Mesendoderm (in vitro differentiated cells): ENCODE results near the gene CFB.

Experiments used
- DNase-seq: peaks from one replicate; pipeline ENCODE4 v3.0.0; 2013
- H2AK5ac ChIP-seq: 2 replicates; pipeline ENCODE4 v1.6.1; 2013; ENCODE audit warnings: low read length, inconsistent platforms
- H2BK120ac ChIP-seq: 2 replicates; pipeline ENCODE4 v1.6.1; 2013; ENCODE audit warnings: low read depth, mild to moderate bottlenecking, low read length, moderate library complexity, mixed read lengths
- H2BK15ac ChIP-seq: replicated peaks from 2 replicates; pipeline ENCODE4 v1.6.1; 2013; ENCODE audit warnings: low read depth, mild to moderate bottlenecking, moderate library complexity
- H2BK5ac ChIP-seq: 2 replicates; pipeline ENCODE4 v1.6.1; 2013; ENCODE audit warnings: low read length, inconsistent platforms
- H3K18ac ChIP-seq: 2 replicates; pipeline ENCODE4 v1.6.1; 2013; ENCODE audit warnings: mild to moderate bottlenecking, low read length, mixed read lengths
- H3K23ac ChIP-seq: one replicate; pipeline ENCODE4 v1.6.1; 2013; ENCODE audit warnings: low read length
- H3K27ac ChIP-seq: 2 replicates; pipeline ENCODE4 v1.5.1; 2013; ENCODE audit warnings: low read depth, mild to moderate bottlenecking, inconsistent platforms, low read length, moderate library complexity
- H3K27me3 ChIP-seq: 2 replicates; pipeline ENCODE4 v1.6.1; 2013; ENCODE audit warnings: low read length, control low read depth, mild to moderate bottlenecking, inconsistent platforms; ENCODE audit not compliant: insufficient read depth, poor library complexity
- H3K36me3 ChIP-seq: 2 replicates; pipeline ENCODE4 v1.6.1; 2013; ENCODE audit warnings: low read length, inconsistent platforms; ENCODE audit not compliant: control insufficient read depth, insufficient read depth
- H3K4ac ChIP-seq: one replicate; pipeline ENCODE4 v1.6.1; 2013; ENCODE audit warnings: low read depth, mild to moderate bottlenecking, low read length, moderate library complexity
- H3K4me1 ChIP-seq: 2 replicates; pipeline ENCODE4 v1.6.1; 2013; ENCODE audit warnings: low read depth, low read length, inconsistent platforms; ENCODE audit not compliant: control insufficient read depth
- H3K4me2 ChIP-seq: 2 replicates; pipeline ENCODE4 v1.6.1; 2013; ENCODE audit warnings: low read length
- H3K4me3 ChIP-seq: 2 replicates; pipeline ENCODE4 v1.5.1; 2013; ENCODE audit warnings: mild to moderate bottlenecking, low read length
- H3K56ac ChIP-seq: one replicate; pipeline ENCODE4 v1.6.1; 2013; ENCODE audit warnings: low read length
- H3K79me1 ChIP-seq: 2 replicates; pipeline ENCODE4 v1.6.1; 2013; ENCODE audit warnings: low read length, inconsistent platforms
- H3K79me2 ChIP-seq: 2 replicates; pipeline ENCODE4 v1.6.1; 2013; ENCODE audit warnings: mild to moderate bottlenecking, low read length; ENCODE audit not compliant: control insufficient read depth, insufficient read depth
- H3K9ac ChIP-seq: 2 replicates; pipeline ENCODE4 v1.6.1; 2013; ENCODE audit warnings: low read length, inconsistent platforms
- H4K5ac ChIP-seq: one replicate; pipeline ENCODE4 v1.6.1; 2013; ENCODE audit warnings: low read length
- H4K8ac ChIP-seq: one replicate; pipeline ENCODE4 v1.6.1; 2013; ENCODE audit warnings: low read depth, mild to moderate bottlenecking, control low read depth, low read length, moderate library complexity
- WGBS: extraction: QIAGEN DNeasy Blood & Tissue Kit; methylation state at CpG from one replicate; pipeline ENCODE4 v1.1.7; 2013; ENCODE audit warnings: low lambda C conversion rate, missing lambda C conversion rate; ENCODE audit not compliant: insufficient coverage; ENCODE audit errors: extremely low coverage; 5-methylcytosine and 5-hydroxymethylcytosine counted together

CFB gene

DNA sequence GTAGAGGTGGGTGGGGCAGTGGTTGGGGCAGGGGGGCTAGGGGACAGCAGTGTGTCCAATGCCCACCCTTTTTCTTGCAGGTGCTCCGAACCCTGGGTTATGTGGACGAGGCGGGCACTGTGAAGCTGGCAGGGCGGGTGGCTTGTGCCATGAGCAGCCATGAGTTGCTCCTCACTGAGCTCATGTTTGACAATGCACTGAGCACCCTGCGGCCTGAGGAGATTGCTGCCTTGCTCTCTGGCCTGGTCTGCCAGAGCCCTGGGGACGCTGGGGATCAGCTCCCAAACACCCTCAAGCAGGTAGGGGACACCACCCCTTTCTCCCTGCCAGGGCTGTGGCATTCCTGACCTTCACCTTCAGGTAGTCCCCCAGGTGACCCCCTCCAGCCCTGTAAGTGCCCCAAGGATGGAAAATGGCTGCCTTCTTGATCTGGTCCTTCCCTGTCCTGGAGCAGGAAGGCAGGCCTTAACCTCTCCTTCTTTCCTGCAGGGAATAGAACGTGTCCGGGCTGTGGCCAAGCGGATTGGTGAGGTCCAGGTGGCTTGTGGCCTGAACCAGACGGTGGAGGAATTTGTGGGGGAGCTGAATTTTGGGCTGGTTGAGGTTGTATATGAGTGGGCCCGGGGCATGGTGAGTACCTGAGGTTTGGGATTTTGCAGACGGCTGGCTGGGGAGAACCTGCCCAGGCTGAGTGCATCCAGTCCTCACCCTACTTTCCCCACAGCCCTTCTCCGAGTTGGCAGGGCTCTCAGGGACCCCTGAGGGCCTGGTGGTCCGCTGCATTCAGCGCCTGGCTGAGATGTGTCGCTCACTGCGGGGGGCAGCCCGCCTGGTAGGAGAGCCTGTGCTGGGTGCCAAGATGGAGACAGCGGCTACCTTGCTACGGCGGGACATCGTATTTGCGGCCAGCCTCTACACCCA, 23.2 kb downstream of the CFB start:
- Histone ChIP-seq H3K9ac (no peak overlapping the region), H3K79me1 (peaks cover 5% of the 10 kb centered on the region), H2AK5ac (no peak overlapping the region), H2BK15ac (no peak overlapping the region), H4K5ac (no peak overlapping the region), H3K27me3 (no peaks in the 10 kb centered on the region), H3K4me3 (no peak overlapping the region), H3K4ac (no peak overlapping the region), H3K18ac (no peak overlapping the region), H3K36me3 (peaks cover 9% of the 10 kb centered on the region), H3K56ac (no peak overlapping the region), H2BK5ac (no peak overlapping the region), H4K8ac (no peak overlapping the region), H3K79me2 (peaks cover 3% of the 10 kb centered on the region), H3K4me2 (no peak overlapping the region), H3K23ac (no peak overlapping the region), H3K27ac (no peak overlapping the region), H3K4me1 (peaks cover 3% of the 10 kb centered on the region), H2BK120ac (no peak overlapping the region)
- DNase-seq = no peak
- no CpG with 5 or more reads among the region's 23 CpGs for WGBS

DNA sequence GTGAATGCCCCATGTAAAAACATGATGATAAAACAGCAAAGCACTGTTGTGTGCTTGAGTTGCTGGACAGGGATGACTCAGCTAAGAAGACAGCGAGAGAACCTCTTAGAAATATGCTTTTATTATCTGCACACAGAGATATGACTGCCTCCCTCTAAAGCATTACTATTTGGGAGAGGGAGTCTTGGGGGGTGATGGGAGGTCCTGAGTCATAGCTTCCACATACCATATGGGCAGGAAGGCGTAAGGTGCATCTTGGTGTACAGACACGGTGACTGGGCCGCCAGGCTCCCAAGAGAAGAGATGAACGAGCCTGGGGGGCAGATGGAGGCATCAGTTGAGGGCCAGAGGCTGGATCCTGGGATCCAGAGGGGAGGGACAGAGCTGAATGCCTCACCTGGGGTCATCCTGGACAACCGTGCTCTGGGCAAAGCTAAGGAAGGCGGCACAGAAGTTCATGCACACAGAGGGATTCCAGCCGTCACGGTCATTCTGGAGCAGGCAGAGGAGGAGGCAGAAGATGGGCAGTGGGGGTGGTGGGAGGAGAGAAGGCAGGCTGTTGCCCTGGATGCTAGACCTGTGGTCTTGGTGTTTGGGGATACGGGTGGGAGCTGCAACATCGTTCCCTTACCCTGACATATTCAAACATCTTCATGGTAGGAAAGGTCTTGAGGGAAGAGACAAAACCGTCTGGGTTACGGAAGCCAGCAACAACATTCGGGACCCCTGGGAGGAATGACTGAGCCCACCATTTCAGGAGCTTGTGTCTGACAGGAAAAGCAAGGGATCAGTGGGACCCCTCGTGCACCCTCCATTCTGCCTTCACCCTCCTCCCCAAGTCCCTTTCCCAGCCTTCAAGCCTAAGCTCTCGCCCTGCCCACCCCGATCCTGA, 24.1 kb downstream of the CFB start:
- no peak overlapping the region for H4K5ac ChIP-seq
- H3K36me3 ChIP-seq = peaks cover 9% of the 10 kb centered on the region
- H3K79me2 ChIP-seq = peaks cover 3% of the 10 kb centered on the region
- no peak overlapping the region for H2BK120ac ChIP-seq
- no peak overlapping the region for H3K27ac ChIP-seq
- WGBS = no CpG with 5 or more reads among the region's 17 CpGs
- no peak overlapping the region for H3K18ac ChIP-seq
- no peak overlapping the region for H2BK5ac ChIP-seq
- no peaks in the 10 kb centered on the region for H3K27me3 ChIP-seq
- no peak overlapping the region for H4K8ac ChIP-seq
- no peak overlapping the region for H3K23ac ChIP-seq
- peaks cover 5% of the 10 kb centered on the region for H3K79me1 ChIP-seq
- H2BK15ac ChIP-seq = no peak overlapping the region
- no peak overlapping the region for H3K9ac ChIP-seq
- H3K4me1 ChIP-seq = peaks cover 3% of the 10 kb centered on the region
- no peak for DNase-seq
- H2AK5ac ChIP-seq = no peak overlapping the region
- no peak overlapping the region for H3K4me2 ChIP-seq
- H3K4me3 ChIP-seq = no peak overlapping the region
- no peak overlapping the region for H3K56ac ChIP-seq
- H3K4ac ChIP-seq = no peak overlapping the region

GRCh38 chr6:31970604-31971271, 24.8 kb downstream of the CFB start:
- Histone ChIP-seq H2AK5ac (no peak overlapping the region), H3K4me1 (peaks cover 3% of the 10 kb centered on the region), H4K5ac (no peak overlapping the region), H3K4ac (no peak overlapping the region), H3K79me1 (peaks cover 5% of the 10 kb centered on the region), H2BK15ac (no peak overlapping the region), H3K18ac (no peak overlapping the region), H3K4me2 (no peak overlapping the region), H2BK5ac (no peak overlapping the region), H3K27ac (no peak overlapping the region), H3K23ac (no peak overlapping the region), H3K36me3 (peaks cover 9% of the 10 kb centered on the region), H4K8ac (no peak overlapping the region), H3K9ac (no peak overlapping the region), H2BK120ac (no peak overlapping the region), H3K4me3 (no peak overlapping the region), H3K56ac (no peak overlapping the region), H3K79me2 (peaks cover 3% of the 10 kb centered on the region), H3K27me3 (no peaks in the 10 kb centered on the region)
- no peak for DNase-seq
- WGBS = no CpG with 5 or more reads among the region's 18 CpGs

- H2BK120ac ChIP-seq = no peak overlapping the region
Observed at GRCh38 chr6:31971279-31971992, 25.5 kb downstream of the CFB start.

DNA sequence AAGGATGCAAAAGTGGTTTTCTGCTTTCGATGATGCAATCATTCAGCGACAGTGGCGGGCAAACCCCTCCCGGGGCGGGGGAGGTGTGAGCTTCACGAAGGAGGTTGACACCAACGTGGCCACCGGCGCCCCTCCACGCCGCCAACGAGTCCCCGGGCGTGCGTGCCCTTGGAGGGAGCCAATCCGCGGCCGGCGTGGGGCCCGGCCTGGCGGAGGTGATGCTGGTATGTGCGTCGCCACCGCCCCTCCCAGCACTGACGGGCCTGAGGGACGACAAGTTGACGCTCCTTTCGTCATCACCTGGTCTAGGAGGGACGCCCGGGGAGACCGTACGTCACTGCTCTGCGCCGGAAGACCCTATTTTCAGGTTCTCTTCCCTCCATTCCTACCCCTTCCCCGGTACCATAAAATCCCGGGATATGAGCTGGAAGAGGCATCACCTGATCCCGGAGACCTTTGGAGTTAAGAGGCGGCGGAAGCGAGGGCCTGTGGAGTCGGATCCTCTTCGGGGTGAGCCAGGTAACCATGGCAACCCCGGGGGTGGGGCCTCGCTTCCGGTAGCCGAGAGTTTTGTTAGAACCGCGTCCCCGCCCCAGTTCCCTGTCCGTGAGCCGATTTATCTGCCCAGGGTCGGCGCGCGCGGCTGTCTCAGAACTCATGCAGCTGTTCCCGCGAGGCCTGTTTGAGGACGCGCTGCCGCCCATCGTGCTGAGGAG, 26.3 kb downstream of the CFB start, which contains the start of gene DXO:
DXO (minus strand) TSS at position 146 of the 716 bp plus-strand sequence. CDS start 463 bp downstream, outside the sequence.
- Histone ChIP-seq H4K5ac (peak within 1 kb of the TSS; percentile 73), H3K23ac (no peak within 1 kb of the TSS), H3K79me2 (peaks cover 3% of the 10 kb centered on the region), H3K4me1 (peaks cover 3% of the 10 kb centered on the region), H2AK5ac (peak within 1 kb of the TSS; percentile 1), H3K4me2 (peak within 1 kb of the TSS; percentile 88), H3K27me3 (no peaks in the 10 kb centered on the region), H3K4ac (no peak within 1 kb of the TSS), H4K8ac (no peak within 1 kb of the TSS), H3K4me3 (peak within 1 kb of the TSS; percentile 36), H2BK120ac (no peak within 1 kb of the TSS), H3K79me1 (peaks cover 5% of the 10 kb centered on the region), H3K9ac (peak within 1 kb of the TSS; percentile 81), H3K27ac (peak within 1 kb of the TSS; percentile 72), H2BK15ac (no peak within 1 kb of the TSS), H3K56ac (peak within 1 kb of the TSS; percentile 73), H3K18ac (no peak within 1 kb of the TSS), H2BK5ac (peak within 1 kb of the TSS; percentile 22), H3K36me3 (peaks cover 7% of the 10 kb centered on the region)
- DNase-seq = peak; percentile 99
- no CpG with 5 or more reads among the region's 62 CpGs for WGBS

More at GRCh38 chr6:31971279-31971992, 25.5 kb downstream of the CFB start:
- peak overlapping the region; percentile 81 for H3K9ac ChIP-seq
- no peaks in the 10 kb centered on the region for H3K27me3 ChIP-seq
- no peak overlapping the region for H3K27ac ChIP-seq
- H3K79me1 ChIP-seq = peaks cover 5% of the 10 kb centered on the region
- no peak overlapping the region for H3K23ac ChIP-seq
- H4K8ac ChIP-seq = no peak overlapping the region
- peak overlapping the region; percentile 1 for H2AK5ac ChIP-seq
- no peak overlapping the region for H3K18ac ChIP-seq
- no peak overlapping the region for H3K4ac ChIP-seq
- H2BK5ac ChIP-seq = peak overlapping the region; percentile 22
- H3K4me1 ChIP-seq = peaks cover 3% of the 10 kb centered on the region
- H4K5ac ChIP-seq = peak overlapping the region; percentile 73
- H3K36me3 ChIP-seq = peaks cover 8% of the 10 kb centered on the region
- H3K56ac ChIP-seq = peak overlapping the region; percentile 73
- peak overlapping the region; percentile 47 for H3K4me2 ChIP-seq
- WGBS = no CpG with 5 or more reads among the region's 29 CpGs
- H3K4me3 ChIP-seq = peak overlapping the region; percentile 36
- peaks cover 3% of the 10 kb centered on the region for H3K79me2 ChIP-seq
- DNase-seq = no peak
- H2BK15ac ChIP-seq = no peak overlapping the region
